Measurements from ENCODE around the gene PPIL4.
"Not testable (repeated sequence)": the region's sequence is repeated elsewhere in the genome, so short reads cannot be mapped to it uniquely, and the experiment has no call there.

Gene PPIL4

DNA sequence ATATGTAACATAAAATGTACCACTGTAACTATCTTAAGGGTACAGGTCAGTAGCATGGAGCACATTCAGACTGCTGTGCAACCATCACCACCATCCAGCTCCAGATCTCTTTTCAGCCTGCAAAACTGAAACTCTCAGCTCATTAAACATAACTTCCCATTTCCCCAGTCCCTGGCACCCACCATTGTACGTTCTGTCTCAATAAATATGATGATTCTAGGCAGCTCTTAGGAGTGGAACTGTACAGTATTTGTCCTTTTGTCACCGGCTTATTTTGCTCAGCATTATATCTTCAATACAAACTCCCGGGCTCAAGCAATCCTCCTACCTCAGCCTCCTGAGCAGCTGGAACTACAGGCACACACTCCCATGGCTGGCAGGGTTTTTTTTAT is 62.5 kb downstream of the PPIL4 start:
- no peak for DNase-seq

DNA sequence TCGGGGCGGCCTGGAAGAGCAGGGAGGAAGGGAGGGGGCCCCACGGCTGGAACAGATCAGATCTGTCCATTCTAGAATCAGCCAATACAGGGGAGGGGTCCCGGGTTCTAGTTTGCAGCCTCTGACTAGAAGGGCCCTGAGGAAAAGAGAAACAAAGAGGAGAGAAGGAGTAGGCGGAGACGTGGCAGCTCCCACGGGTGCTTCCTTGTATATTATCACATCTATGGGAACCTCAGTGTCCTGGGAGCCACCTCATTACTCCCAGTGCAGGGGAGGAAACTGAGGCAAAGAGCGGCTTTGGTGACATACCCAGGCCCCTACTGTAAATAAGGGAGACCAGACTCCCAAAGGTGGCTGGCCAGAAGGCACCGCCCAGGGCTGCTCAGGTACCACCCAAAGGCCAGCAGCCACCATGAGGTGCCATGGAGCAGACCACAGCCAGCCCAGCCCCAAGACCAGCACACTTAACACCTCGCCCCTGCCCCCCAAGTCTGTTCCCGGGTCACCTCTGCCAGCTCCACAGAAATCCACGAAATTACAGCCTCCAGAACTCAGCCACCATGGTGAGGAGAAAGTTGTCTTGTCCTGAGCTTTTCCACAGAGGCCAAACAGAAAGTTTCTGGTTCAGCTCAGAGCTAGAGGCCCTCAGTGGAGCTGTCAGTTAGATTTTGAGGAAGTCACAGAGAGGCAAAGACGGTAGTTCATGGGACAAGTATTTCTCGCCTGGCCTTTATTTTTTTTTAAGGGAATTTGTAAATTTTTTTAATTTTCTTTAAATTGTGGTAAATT is 63.1 kb downstream of the PPIL4 start:
- no peak for DNase-seq

DNA sequence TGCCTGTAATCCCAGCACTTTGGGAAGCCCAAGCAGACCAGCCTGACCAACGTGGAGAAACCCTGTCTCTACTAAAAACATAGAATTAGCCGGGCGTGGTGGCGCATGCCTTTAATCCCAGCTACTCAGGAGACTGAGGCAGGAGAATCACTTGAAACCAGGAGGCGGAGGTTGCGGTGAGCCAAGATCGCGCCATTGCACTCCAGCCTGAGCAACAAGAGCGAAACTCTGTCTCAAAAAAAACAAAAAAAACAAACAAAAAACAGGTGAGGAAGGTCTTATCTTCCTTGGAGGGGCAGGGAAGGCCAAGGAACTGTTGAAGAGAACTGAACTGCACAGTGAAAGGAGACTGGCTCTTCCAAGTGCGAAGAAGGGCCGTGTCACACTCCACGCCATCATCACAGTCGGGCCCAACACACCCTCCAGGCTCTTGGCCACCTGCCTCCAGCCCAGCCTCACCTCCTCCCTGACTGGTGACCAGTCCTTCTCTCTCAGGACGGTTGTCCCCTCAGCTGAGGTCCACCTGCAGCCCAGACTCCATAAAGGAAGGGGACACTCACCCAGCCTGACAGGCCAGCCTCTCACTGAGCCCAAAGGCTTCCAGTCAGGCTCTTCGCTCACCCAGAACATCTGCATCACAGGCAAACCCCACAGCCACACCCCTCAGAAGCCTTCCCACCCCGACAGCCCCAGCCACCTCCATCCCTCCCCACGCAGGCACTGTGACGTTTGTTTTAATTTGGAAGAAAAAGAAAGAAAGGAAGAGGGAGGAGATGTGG is 65.2 kb downstream of the PPIL4 start:
- no peak for DNase-seq

DNA sequence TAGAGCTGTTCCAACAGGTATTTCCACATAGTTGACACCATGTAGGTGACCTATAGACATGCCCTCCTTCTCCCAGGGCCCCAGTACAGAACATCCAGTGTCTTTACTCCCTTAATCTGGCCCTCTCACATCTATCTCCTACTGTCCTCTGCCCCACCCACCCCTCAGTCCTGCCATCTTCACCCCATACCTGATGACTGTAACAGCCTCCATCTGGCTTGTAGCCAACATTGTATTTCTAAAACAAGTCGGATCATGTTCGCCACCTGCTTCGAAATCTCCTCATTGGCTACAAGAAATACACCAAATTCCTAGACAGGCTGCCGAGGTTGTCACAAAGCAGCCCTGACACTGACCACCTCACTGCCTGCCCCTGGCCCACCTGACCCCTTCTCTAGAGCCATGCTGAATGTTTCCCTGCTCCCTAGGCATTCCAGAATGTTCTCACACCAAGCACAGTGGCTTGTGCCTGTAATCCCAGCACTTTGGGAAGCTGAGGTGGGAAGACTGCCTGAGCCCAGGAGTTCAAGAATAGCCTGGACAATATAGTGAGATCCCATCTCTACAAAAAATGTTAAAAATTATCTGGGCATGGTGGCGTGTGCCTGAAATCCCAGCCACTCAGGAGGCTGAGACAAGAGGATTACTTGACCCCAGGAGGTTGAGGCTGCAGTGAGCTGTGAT is 67.1 kb downstream of the PPIL4 start:
- DNase-seq, result no peak

DNA sequence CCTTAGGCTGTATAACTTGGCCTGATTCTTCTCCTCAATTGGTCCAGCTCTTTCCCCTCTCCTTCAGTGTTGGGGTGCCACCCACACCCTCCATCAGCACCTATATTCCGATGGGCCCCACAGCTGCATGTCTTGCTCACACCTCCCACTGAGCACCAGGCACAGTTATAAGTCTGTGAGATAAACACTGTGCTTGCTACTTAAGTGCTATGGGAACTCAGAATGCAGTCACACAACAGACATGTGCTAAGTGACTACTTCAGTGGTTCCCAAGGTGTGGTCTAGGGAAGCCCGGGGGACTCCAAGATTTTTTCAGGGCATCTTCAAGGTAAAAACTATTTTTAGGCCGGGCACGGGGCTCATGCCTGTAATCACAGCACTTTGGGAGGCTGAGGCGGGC is 68.3 kb downstream of the PPIL4 start:
- no peak for DNase-seq

DNA sequence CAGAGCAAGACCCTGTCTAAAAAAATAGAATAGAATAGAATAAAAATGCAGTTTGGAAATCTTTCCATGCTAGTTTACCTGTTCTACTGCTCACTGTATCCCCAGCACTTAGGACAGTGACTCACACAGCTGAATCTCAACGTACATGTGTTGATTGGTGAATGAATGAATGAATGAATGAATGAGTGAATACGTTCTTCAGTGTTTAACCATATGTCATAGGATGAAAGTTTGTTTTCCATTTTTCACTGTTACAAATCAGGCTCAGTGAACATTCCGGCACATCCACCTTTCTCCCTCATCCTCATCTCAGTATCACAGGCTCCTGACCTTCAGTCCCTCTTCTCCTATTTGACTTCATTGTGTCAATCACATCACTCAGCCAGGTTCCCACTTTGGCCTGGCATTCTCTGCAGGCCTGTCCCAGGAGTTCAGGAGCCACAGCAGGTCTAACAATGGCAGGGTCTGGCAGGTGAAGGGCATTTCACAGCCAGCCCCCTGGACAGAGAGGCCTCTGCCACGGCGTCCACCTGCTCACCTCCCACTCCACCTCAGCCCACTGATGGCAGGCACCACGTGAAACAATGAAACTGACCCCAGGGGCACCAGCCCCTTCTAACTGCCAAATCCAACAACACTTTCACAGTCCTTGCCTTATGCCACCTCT is 68.9 kb downstream of the PPIL4 start:
- DNase-seq, result no peak

DNA sequence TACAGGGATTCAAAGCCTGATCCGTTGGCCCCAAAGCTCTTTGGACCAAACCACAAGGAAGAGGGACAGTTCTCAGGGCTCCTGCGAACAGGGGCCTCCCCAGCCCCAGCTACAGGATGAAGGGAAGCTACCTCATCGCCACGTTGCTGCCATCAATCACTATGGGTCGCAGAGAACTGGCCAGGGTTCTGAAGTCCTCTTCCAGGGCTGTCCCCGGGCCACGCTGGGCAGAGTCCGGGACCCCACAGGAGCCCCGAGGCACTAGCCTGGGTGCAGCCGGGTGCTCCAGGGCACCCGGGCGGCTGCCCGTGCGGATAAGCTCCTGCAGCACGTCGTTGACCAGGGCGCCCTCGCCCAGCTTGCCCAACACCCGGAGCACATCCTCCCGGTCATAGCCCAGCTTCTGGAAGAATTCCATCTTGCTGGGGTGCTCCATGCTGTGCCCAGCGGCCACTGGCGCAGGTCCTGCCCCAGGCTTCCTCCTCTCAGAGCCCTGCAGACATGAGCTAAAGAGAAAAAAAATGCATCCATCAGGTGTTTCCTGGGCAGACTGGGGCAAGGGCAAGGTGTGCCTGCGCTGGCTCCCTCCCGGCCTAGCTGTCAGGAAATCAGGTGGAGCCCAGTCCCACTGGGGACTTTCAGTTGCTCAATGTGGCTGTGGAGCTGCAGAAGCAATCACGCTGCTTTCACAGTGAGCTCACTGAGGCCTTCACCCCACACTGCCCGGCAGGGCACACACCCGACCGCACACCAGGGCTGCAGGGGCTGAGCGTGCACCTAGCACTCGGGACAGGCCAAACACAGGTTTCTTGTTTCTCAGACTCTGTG is 71.5 kb downstream of the PPIL4 start:
- DNase-seq, result no peak

DNA sequence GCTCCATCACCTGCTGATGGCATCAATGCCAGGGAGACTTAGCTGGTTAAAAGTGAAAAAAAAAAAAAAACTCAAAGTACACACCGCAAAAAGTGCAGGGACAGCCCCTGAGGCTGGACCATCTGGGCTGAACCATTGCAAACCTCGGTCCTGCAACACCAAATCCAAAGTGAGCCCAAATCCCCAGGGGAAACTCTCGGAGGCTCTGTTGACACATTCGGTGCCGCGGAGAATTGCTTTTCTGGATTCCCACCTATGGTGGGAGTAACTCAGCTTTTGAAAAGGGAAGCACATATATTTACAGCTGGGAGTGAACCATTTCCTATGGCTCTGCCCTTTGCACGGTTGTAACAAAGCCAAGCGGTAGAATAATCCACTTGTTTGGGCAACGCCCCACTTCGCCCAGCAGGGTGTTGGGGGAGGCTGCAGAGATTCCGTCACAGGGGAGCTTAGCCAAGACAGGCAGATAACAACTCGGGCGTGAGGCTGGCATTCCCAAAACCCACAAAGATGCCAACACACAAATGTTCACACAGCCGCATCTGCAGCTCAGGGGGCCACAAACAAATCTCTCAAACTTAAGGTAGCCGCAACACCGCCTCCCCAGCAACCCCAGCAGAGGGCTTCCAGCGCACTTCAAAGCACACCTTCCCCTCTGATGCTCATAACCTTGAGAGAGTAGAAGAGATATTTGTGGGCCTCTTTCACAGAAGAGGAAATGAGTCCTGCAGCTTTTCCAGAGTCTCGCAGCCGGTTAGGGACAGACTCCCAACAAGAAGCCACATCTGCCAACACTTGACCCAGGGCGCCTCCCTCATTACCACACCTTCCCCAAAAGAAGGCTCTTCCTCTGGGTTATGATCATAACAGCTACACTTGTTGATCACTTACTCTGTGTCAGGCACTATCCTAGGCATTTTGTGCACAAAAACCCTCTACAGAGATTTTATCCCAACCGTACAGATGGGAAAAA is 72.5 kb downstream of the PPIL4 start:
- DNase-seq, result no peak

DNA sequence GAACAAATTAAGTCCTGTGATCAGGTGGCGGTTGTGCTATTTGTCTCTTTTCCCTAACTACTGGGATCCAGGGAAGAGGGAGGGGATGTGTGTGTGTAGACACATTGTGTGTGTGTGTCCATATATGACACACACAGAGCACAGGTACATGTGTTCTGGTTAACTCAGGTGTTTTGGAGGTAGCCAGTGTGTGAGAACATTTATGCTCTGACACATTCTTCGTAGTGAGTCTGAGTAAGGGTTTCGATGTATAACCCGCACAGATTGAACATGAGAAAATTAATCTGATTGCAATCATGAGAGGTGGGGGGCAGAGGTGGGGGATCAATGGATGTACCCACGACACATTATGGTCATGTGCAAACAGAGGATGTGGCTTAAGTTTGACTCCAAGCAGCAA is 73.6 kb downstream of the PPIL4 start:
- no peak for DNase-seq

DNA sequence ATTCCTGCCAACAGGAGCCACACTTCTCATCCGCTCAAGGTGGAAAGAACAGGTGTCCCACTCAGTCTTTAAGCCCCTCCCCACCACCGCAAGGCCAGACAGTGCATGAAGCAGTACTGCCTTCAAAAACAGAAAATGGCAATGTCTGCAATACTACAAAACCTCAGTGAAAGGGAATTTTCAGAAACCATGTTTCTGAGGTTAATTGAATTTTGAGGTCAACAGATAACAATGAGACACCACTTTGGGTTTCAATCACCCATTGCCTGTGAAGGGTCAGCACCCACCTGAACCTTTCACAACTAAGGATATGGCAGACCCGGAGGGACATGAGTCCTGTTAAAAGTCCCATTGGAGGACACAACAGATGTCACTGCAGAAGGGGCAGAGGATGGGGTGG is 74.0 kb downstream of the PPIL4 start:
- DNase-seq, result no peak

DNA sequence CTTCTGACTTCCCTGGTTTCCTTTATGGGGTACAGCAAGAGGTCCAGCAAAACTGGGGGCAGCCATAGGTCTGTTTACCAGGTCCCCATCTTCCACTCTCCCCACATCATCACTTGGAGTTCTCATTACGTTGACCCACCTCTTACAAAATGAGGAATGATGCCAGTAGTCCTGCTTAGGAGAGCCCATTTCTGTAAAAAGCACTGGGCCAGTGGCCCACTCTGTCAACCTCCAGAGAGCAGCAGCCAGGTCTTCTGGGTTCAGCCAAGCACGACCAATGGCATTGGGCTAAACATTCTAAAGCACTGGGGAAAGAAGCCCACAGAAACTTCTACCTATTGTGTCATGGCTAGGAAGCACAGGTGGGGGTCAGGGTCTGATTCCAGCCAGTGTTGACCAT is 74.9 kb downstream of the PPIL4 start:
- no peak for DNase-seq

DNA sequence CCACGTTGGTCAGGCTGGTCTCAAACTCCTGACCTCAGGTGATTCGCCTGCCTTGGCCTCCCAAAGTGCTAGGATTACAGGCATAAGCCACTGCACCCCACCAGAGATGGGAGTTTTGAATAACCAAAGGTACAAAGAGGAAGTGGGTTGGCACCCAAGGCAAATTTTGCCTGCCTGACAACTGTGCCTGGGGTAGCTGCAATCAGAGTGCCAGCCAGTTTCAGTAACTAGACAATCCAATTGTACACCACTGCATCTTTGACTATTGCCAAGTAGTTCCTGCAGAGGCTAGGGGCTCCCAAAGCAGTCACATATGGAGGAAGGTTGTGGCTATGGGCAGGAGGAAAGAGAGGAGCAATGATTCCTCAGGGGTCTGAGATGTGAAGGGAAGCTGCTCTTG is 77.7 kb downstream of the PPIL4 start:
- no peak for DNase-seq

DNA sequence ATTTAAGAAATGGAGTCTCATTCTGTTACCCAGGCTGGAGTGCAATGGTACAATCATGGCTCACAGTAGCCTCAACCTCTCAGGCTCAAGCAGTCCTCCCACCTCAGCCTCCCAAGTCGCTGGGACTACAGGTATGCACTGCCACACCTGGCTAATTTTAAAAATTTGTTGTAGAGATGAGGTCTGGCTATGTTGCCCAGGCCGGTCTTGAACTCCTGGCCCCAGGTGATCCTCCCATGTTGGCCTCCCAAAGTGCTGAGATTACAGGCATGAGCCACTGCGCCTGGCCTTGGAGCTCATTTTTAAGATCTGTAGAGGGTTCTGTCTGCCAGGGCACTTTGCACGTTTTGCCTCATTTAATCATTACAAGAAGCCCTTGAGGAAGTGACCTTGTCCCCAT is 78.6 kb downstream of the PPIL4 start:
- DNase-seq, result no peak

DNA sequence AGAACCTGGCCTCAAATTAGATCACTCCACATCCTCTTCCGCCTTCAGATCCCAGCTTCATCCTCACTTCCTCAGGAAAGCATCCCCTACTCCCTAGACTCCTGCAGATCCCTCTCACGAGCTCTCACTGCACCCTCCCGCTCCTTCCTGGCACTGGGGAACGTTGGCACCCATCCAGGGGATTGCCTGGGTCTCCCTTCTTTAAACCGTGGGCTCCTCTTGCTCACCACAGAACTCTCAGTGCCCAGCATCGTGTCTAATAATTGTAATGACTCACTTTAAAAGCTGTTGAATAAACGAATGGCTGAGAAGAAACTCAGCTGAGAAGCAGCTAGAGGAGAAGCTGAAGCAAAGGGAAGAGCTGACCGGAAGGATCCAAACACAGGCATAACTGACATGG is 81.4 kb downstream of the PPIL4 start:
- no peak for DNase-seq

DNA sequence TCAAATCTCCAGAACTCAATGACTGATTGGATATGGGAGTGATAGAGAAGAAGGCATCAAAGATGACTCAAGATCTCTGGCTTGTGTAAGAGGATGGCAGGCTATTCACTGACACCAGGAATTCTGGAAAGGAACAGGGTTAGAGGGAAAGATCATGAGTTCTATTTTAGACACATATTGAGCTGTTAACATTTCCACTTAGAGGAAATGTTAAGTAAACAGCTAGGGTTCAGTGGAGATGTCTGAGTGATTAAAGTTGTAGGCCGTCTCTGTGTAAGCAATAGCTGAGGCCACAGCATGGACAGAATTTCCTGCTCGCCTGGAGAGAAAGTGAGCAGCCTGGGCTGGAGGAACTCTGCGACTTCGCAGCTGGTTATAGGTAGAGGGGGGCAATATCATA is 82.1 kb downstream of the PPIL4 start:
- DNase-seq, result no peak

DNA sequence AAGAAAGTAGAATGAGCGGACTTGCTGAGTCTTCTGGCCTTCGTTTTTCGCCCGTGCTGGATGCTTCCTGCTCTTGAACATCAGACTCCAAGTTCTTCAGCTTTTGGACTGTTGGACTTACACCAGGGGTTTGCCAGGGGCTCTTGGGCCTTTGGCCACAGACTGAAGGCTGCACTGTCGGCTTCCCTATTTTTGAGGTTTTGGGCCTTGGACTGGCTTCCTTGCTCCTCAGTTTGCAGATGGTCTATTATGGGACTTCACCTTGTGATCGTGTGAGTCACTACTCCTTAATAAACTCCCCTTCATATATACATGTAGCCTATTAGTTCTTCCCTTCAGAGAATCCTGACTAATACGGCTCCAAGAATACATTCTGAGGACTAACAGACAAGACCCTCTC is 83.1 kb downstream of the PPIL4 start:
- DNase-seq, result not testable (repeated sequence)

DNA sequence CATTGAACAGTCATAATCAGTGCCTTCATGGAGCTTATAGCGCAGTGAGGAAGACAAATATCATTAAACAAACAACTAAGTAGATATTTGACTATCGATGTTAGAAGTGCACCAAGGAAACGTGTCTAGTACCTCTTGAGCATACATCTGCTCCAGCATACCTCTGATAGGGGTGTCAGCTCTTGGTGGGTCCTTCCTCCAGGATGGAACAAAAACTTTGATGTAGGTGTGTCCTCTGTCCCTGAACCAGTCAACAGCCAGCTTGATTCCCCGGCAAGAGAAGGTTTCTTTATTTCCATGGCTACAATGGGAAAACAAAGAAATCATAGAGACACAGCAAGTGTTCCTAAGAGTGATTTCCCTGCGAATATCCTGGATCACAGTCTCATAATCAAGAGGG is 84.2 kb downstream of the PPIL4 start:
- DNase-seq, result no peak

DNA sequence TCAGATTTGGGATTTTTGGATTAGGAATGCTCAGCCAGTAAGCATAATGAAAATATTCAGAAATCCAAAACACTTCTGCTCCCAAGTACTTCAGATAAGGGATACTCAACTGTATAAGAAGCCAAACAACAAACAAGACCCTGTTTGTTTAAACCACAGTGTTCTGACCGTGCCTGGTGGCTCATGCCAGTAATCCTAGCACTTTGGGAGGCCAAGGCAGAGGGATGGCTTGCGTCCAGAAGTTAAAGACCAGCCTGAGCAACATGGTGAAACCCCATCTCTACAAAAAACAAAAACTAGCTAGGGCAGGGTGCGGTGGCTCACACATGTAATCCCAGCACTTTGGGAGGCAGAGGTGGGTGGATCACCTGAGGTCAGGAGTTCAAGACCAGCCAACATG is 85.6 kb downstream of the PPIL4 start:
- not testable (repeated sequence) for DNase-seq

DNA sequence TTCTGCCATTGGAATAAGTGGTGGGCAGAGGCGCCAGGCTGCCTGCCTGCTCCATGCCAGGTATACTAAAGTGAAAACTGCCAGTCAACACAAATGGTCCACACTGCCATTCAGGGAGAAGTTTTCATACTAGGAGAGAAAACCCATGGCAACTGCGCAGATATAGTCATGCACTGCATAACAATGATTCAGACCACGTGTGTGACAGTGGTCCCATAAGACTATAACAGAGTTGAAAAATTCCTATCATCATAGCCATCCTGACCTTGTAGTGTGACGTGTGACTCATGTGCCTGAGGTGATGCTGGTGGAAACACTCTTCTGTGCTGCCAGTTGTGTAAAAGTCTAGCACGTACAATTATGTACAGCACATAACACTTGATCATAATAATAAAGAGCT is 86.1 kb downstream of the PPIL4 start:
- no peak for DNase-seq

DNA sequence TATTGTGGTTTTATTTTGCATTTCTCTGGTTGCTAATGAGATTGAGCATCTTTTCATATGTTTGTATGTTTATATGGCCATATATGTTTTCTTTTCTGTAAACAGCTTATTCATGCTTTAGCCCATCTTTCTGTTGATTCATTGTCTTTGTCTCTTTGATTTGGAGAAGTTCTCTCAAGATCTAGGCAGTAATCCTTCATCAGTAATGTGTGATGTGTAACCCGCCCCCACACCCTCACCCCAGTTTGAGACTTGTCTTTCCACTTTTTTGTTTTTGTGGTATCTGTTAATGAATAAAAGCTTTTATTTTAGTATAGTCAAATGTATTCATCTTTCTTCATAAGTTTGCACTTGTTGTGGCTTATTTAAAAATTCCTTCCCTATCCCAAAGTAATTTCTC is 87.0 kb downstream of the PPIL4 start:
- no peak for DNase-seq

DNA sequence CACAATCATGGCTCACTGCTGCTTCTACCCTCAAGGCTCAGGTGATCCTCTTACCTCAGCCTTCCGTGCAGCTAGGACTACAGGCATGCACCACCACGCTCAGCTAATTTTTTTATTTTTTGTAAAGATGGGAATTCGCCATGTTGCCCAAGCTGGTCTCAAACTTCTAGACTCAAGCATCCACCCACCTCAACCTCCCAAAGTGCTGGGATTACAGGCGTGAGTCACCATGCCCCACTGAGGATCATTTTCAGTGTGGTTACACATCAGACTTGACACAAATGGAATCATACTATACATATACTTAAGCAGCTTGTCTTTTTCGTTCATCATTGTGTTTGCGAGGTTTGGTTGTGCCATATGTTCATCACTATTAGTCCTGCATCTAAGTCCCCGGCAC is 87.6 kb downstream of the PPIL4 start:
- DNase-seq, result no peak
